Keratinocyte (primary cell): Measurements from ENCODE around the gene KIAA1755. TPM values are rescaled to one million over a fixed set of nuclear protein-coding genes. Genes with fewer than 3 reads are reported as not detected.

Source experiments
- DNase-seq: peaks from one replicate; pipeline ENCODE4 v3.0.0-alpha.2; 2011; ENCODE audit warnings: low read depth, missing footprints, low spot score
- FAIRE-seq: peaks from 2 replicates; lab custom pipeline; 2011; peaks lifted over from hg19 to GRCh38; lab: Jason Lieb, UNC
- H2AFZ ChIP-seq: 2 replicates; pipeline ENCODE4 v1.6.0; 2012; ENCODE audit warnings: low read length, control low read depth, inconsistent platforms; ENCODE audit not compliant: control insufficient read depth
- H3K27ac ChIP-seq: 2 replicates; pipeline ENCODE4 v1.5.1; 2011; ENCODE audit warnings: low read length; ENCODE audit not compliant: control insufficient read depth, insufficient read depth
- H3K27me3 ChIP-seq: 3 replicates; pipeline ENCODE4 v1.6.0; 2011; ENCODE audit warnings: low read length; ENCODE audit not compliant: control insufficient read depth, insufficient read depth; ENCODE audit errors: extremely low read depth
- H3K36me3 ChIP-seq, 2 experiments: 2 replicates in 1 of 2; 3 replicates in 1 of 2; pipeline ENCODE4 v1.5.1; 2011; ENCODE audit warnings: low read length in 2 of 2, mild to moderate bottlenecking in 1 of 2; ENCODE audit not compliant: control insufficient read depth in 2 of 2, insufficient read depth in 2 of 2; ENCODE audit errors: extremely low read depth in 1 of 2
- H3K4me1 ChIP-seq: 3 replicates; pipeline ENCODE4 v1.5.1; 2011; ENCODE audit warnings: low read length; ENCODE audit not compliant: control insufficient read depth, insufficient read depth; ENCODE audit errors: extremely low read depth
- H3K4me2 ChIP-seq: 3 replicates; pipeline ENCODE4 v1.6.0; 2011; ENCODE audit warnings: low read depth, low read length; ENCODE audit not compliant: control insufficient read depth, insufficient read depth; ENCODE audit errors: extremely low read depth
- H3K4me3 ChIP-seq, 3 experiments: fragments of 200-600 bp in 1 of 3; sonication (generic) in 1 of 3; 2 replicates in 2 of 3; 3 replicates in 1 of 3; pipeline ENCODE4 v1.5.1; 2011 to 2016; ENCODE audit warnings: low read length in 3 of 3, mild to moderate bottlenecking in 3 of 3, control low read depth in 2 of 3, inconsistent platforms in 1 of 3, low read depth in 1 of 3, mixed read lengths in 1 of 3, mixed run types in 1 of 3, moderate library complexity in 1 of 3; ENCODE audit not compliant: control insufficient read depth in 2 of 3, insufficient read depth in 2 of 3; ENCODE audit errors: extremely low read depth in 1 of 3
- H3K79me2 ChIP-seq: 2 replicates; pipeline ENCODE4 v1.6.0; 2012; ENCODE audit warnings: low read length; ENCODE audit not compliant: control insufficient read depth, insufficient read depth
- H3K9ac ChIP-seq: 3 replicates; pipeline ENCODE4 v1.6.0; 2011; ENCODE audit warnings: low read length; ENCODE audit not compliant: control insufficient read depth, insufficient read depth; ENCODE audit errors: extremely low read depth
- H3K9me1 ChIP-seq: 3 replicates; pipeline ENCODE4 v1.6.0; 2011; ENCODE audit warnings: low read length; ENCODE audit not compliant: control insufficient read depth, insufficient read depth; ENCODE audit errors: extremely low read depth
- H3K9me3 ChIP-seq: 2 replicates; pipeline ENCODE4 v1.5.1; 2012; ENCODE audit warnings: low read depth, low read length; ENCODE audit not compliant: control insufficient read depth
- H4K20me1 ChIP-seq: 3 replicates; pipeline ENCODE4 v1.6.0; 2011; ENCODE audit warnings: low read length; ENCODE audit not compliant: control insufficient read depth, insufficient read depth; ENCODE audit errors: extremely low read depth
- CTCF ChIP-seq, 3 experiments: IDR thresholded peaks in 1 of 3; conservative IDR thresholded peaks in 1 of 3; optimal IDR thresholded peaks in 1 of 3; 2 replicates in 2 of 3; 3 replicates in 1 of 3; pipeline versions ENCODE3 to v1.5.1; 2011; ENCODE audit warnings: low read length in 3 of 3, mild to moderate bottlenecking in 3 of 3, moderate library complexity in 2 of 3, control low read depth in 1 of 3, inconsistent platforms in 1 of 3; ENCODE audit not compliant: insufficient read depth in 2 of 3; ENCODE audit errors: extremely low read depth in 1 of 3
- EZH2 ChIP-seq: IDR thresholded peaks from one replicate; pipeline ENCODE4 v1.6.1; 2012; ENCODE audit warnings: inconsistent platforms, mild to moderate bottlenecking, low read length, moderate library complexity
- dilution Hi-C: fragments of 300-500 bp; cut with MboI; formaldehyde crosslinking; loops from one replicate; pipeline ENCODE4 v1.7.0; 2020; ENCODE audit warnings: low sequenced_read_pairs; ENCODE audit not compliant: extremely low pct_ligation_motif_present
- polyA plus RNA-seq, 5 experiments: library from polyadenylated mRNA; depleted of rRNA in 3 of 5; stranded (reverse) in 3 of 5; stranded (forward) in 1 of 5; unstranded in 1 of 5; fragments of >200 nt; gene quantifications; 1 replicate in 1 of 5; 2 replicates in 3 of 5; 3 replicates in 1 of 5; pipeline versions ENCODE4 v1.2.1 to v1.2.3, GENCODE V29; 2011 to 2012; ENCODE audit warnings: missing spikeins in 2 of 5, low read depth in 1 of 5, low replicate concordance in 1 of 5

The KIAA1755 gene
- polyA plus RNA-seq, 1 donor (not counting 4 experiments of a cell fraction or from before 2014, with no cell fraction given): not detected

GRCh38 chr20:38225240-38225899, 35.2 kb downstream of the KIAA1755 start:
- H3K79me2 ChIP-seq: no peaks in the 10 kb centered on the region
- no peaks in the 10 kb centered on the region for H3K4me1 ChIP-seq
- H3K4me2 ChIP-seq: no peak overlapping the region
- H4K20me1 ChIP-seq: no peaks in the 10 kb centered on the region
- DNase-seq: no peak
- H3K27me3 ChIP-seq: peaks cover 8% of the 10 kb centered on the region
- no peaks in the 10 kb centered on the region for H3K9me1 ChIP-seq
- H3K27ac ChIP-seq: no peak overlapping the region
- dilution Hi-C loops: no loop called here
- H3K4me3 ChIP-seq: no peak overlapping the region
- FAIRE-seq: no peak
- no peak overlapping the region for H3K9ac ChIP-seq
- no peaks in the 10 kb centered on the region for H3K36me3 ChIP-seq
- no peak overlapping the region for H2AFZ ChIP-seq
- no peak for TF ChIP-seq EZH2
- no peak for TF ChIP-seq CTCF (optimal IDR thresholded peaks at IDR 0.05 in 1 of 3, IDR thresholded peaks at IDR 0.05 in 1 of 3, conservative IDR thresholded peaks at IDR 0.05 in 1 of 3; ENCODE audit: extremely low read depth in 1 of 3, insufficient read depth in 2 of 3, low read length in 3 of 3)
- no peaks in the 10 kb centered on the region for H3K9me3 ChIP-seq

- no peak for DNase-seq
- dilution Hi-C loops: no loop called here
- peaks cover 8% of the 10 kb centered on the region for H3K27me3 ChIP-seq
Observed at GRCh38 chr20:38224531-38224930, 36.0 kb downstream of the KIAA1755 start.

More at GRCh38 chr20:38224531-38224930, 36.0 kb downstream of the KIAA1755 start:
- H3K9me3 ChIP-seq: no peaks in the 10 kb centered on the region
- no peaks in the 10 kb centered on the region for H3K9me1 ChIP-seq
- no peak overlapping the region for H3K4me2 ChIP-seq
- H4K20me1 ChIP-seq: no peaks in the 10 kb centered on the region
- no peak overlapping the region for H2AFZ ChIP-seq
- no peak for FAIRE-seq
- H3K4me1 ChIP-seq: no peaks in the 10 kb centered on the region
- no peak overlapping the region for H3K4me3 ChIP-seq
- H3K9ac ChIP-seq: no peak overlapping the region
- H3K79me2 ChIP-seq: no peaks in the 10 kb centered on the region
- TF ChIP-seq EZH2: no peak
- no peak for TF ChIP-seq CTCF (optimal IDR thresholded peaks at IDR 0.05 in 1 of 3, IDR thresholded peaks at IDR 0.05 in 1 of 3, conservative IDR thresholded peaks at IDR 0.05 in 1 of 3; ENCODE audit: extremely low read depth in 1 of 3, insufficient read depth in 2 of 3, low read length in 3 of 3)
- no peaks in the 10 kb centered on the region for H3K36me3 ChIP-seq
- no peak overlapping the region for H3K27ac ChIP-seq
